Measurements from ENCODE around the gene STAP2.
"Not testable (repeated sequence)": the region's sequence is repeated elsewhere in the genome, so short reads cannot be mapped to it uniquely, and the experiment has no call there.

STAP2 gene

DNA sequence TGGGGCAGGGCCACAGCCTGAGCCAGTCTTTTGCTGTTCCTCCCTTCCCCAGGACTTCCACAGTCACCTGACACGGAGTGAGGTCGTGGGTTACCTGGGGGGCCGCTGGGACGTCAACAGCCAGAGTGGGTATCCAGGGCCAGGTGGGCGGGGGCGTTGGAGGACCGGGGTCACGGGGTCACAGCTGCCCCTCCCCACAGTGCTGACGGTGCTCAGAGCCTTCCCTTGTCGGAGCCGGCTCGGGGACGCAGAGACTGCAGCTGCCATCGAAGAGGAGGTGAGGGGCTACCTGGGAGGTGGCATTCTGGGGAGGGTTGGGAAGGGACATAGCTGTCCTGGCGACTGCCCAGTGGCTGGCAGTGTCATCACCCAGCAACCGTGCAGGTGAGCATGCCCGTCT lies 16.3 kb upstream of the STAP2 start:
- H3K4me1 ChIP-seq (ENCODE audit: control insufficient read depth in 1 of 2, insufficient read depth in 2 of 2, low read length in 2 of 2): no peaks in the 10 kb centered on the region
- no peak overlapping the region for H3K4me3 ChIP-seq (ENCODE audit: low read depth in 1 of 2, low read length in 2 of 2)
- no peaks in the 10 kb centered on the region for H3K9me3 ChIP-seq (ENCODE audit: control insufficient read depth in 1 of 2, low read length in 2 of 2)
- no peak overlapping the region for H3K9ac ChIP-seq (ENCODE audit: low read depth in 1 of 2, low read length in 2 of 2)
- no peak overlapping the region for H3K27ac ChIP-seq (ENCODE audit: low read depth, low read length)
- peaks cover 7 to 24% of the 10 kb centered on the region in 2 donors for H3K36me3 ChIP-seq (ENCODE audit: control insufficient read depth in 1 of 2, insufficient read depth in 2 of 2, low read length in 2 of 2)
- H3K27me3 ChIP-seq (ENCODE audit: control insufficient read depth in 1 of 2, insufficient read depth in 2 of 2, low read length in 2 of 2): no peaks in the 10 kb centered on the region

DNA sequence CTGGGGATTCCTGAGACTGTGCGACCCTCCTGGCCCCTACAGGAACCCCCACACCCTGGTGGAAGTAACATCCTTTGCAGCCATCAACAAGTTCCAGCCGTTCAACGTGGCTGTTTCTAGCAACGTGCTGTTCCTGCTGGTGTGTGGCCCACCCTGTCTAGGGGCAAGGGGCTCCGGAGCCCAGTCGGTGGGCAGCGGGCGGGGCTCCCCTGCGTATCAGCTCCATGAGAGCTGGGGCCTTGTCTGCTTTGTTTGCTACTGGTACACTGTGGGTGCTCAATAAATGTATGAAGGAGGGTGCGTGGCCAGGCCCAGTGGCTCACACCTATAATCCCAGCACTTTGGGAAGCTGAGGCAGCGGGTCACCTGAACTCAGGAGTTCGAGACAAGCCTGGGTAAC lies 15.7 kb upstream of the STAP2 start:
- H3K27ac ChIP-seq (ENCODE audit: low read depth, low read length): no peak overlapping the region
- no peak overlapping the region for H3K4me3 ChIP-seq (ENCODE audit: low read depth in 1 of 2, low read length in 2 of 2)
- no peak overlapping the region for H3K9ac ChIP-seq (ENCODE audit: low read depth in 1 of 2, low read length in 2 of 2)
- H3K27me3 ChIP-seq (ENCODE audit: control insufficient read depth in 1 of 2, insufficient read depth in 2 of 2, low read length in 2 of 2): no peaks in the 10 kb centered on the region
- no peaks in the 10 kb centered on the region for H3K9me3 ChIP-seq (ENCODE audit: control insufficient read depth in 1 of 2, low read length in 2 of 2)
- peaks cover 3 to 21% of the 10 kb centered on the region in 2 donors for H3K36me3 ChIP-seq (ENCODE audit: control insufficient read depth in 1 of 2, insufficient read depth in 2 of 2, low read length in 2 of 2)
- H3K4me1 ChIP-seq (ENCODE audit: control insufficient read depth in 1 of 2, insufficient read depth in 2 of 2, low read length in 2 of 2): no peaks in the 10 kb centered on the region

DNA sequence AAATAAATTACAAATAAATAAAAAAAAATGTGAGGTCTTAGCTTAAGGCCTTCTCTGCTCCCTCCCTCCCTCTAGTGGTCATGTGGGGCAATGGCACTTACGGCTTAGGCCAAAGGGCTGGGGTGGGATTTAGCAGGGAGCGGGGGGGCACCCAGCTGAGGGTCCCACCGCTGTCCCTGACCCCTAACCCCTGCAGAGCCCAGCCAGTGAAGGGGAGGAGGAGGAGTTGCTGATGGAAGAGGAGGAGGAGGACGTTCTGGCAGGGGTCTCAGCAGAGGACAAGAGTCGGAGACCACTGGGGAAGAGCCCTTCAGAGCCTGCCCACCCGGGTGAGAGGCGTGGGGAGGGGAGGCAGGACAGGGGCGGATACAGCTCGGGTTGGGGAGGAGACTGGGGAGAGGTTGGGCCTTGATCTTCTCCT lies 14.1 kb upstream of the STAP2 start:
- H3K4me1 ChIP-seq (ENCODE audit: control insufficient read depth in 1 of 2, insufficient read depth in 2 of 2, low read length in 2 of 2): no peaks in the 10 kb centered on the region
- H3K27ac ChIP-seq (ENCODE audit: low read depth, low read length): no peak overlapping the region
- H3K9me3 ChIP-seq (ENCODE audit: control insufficient read depth in 1 of 2, low read length in 2 of 2): no peaks in the 10 kb centered on the region
- no peak overlapping the region for H3K9ac ChIP-seq (ENCODE audit: low read depth in 1 of 2, low read length in 2 of 2)
- H3K4me3 ChIP-seq (ENCODE audit: low read depth in 1 of 2, low read length in 2 of 2): no peak overlapping the region
- H3K27me3 ChIP-seq (ENCODE audit: control insufficient read depth in 1 of 2, insufficient read depth in 2 of 2, low read length in 2 of 2): no peaks in the 10 kb centered on the region
- peaks cover 0 to 7% of the 10 kb centered on the region in 2 donors for H3K36me3 ChIP-seq (ENCODE audit: control insufficient read depth in 1 of 2, insufficient read depth in 2 of 2, low read length in 2 of 2)

DNA sequence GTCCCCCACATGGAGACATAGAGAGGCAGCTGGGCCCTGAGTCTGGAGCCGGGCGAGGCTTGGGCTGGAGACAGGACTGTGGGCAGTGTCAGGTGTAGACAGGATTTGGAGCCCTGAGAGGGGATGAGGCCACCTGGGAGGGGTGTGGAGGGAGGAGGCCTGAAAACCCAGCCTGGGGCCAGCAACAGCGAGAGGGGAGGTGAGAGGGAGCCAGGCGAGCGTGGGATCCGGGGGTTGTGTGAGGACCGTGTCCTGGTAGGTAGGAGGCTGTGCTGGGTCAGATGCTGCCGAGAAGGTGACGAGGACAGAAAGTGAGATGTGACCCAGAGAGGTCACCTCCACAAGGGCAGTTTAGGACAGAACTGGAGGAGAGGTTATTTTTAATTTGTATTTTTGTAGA lies 12.1 kb upstream of the STAP2 start:
- Histone ChIP-seq H3K9ac (ENCODE audit: low read depth in 1 of 2, low read length in 2 of 2) (no peak overlapping the region), H3K27ac (ENCODE audit: low read depth, low read length) (no peak overlapping the region), H3K36me3 (ENCODE audit: control insufficient read depth in 1 of 2, insufficient read depth in 2 of 2, low read length in 2 of 2) (peaks cover 0 to 13% of the 10 kb centered on the region in 2 donors), H3K9me3 (ENCODE audit: control insufficient read depth in 1 of 2, low read length in 2 of 2) (no peaks in the 10 kb centered on the region), H3K4me3 (ENCODE audit: low read depth in 1 of 2, low read length in 2 of 2) (no peak overlapping the region), H3K27me3 (ENCODE audit: control insufficient read depth in 1 of 2, insufficient read depth in 2 of 2, low read length in 2 of 2) (no peaks in the 10 kb centered on the region), H3K4me1 (ENCODE audit: control insufficient read depth in 1 of 2, insufficient read depth in 2 of 2, low read length in 2 of 2) (no peaks in the 10 kb centered on the region)

DNA sequence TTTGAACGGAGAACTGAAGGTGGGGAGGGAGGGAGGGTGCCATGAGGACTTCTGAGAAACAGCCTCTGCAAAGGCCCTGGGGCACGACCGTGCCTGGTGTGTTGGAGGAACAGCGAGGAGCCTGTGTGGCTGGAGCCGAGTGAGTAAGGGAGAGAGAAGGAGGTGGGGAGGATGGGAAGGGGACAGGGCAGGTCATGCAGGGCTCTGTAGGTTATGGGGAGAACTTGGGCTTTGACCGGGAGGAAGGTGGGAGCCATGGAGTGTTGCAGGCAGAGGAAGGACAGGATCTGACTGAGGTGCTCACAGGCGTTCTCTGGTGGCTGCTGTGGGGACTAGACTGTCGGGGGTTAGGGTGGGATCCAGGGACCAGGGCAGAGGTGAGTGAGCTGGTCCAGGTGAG lies 11.5 kb upstream of the STAP2 start:
- Histone ChIP-seq H3K27ac (ENCODE audit: low read depth, low read length) (no peak overlapping the region), H3K9me3 (ENCODE audit: control insufficient read depth in 1 of 2, low read length in 2 of 2) (no peaks in the 10 kb centered on the region), H3K4me3 (ENCODE audit: low read depth in 1 of 2, low read length in 2 of 2) (no peak overlapping the region), H3K27me3 (ENCODE audit: control insufficient read depth in 1 of 2, insufficient read depth in 2 of 2, low read length in 2 of 2) (no peaks in the 10 kb centered on the region), H3K9ac (ENCODE audit: low read depth in 1 of 2, low read length in 2 of 2) (no peak overlapping the region), H3K36me3 (ENCODE audit: control insufficient read depth in 1 of 2, insufficient read depth in 2 of 2, low read length in 2 of 2) (peaks cover 0 to 14% of the 10 kb centered on the region in 2 donors), H3K4me1 (ENCODE audit: control insufficient read depth in 1 of 2, insufficient read depth in 2 of 2, low read length in 2 of 2) (peaks cover 0 to 3% of the 10 kb centered on the region in 2 donors)

DNA sequence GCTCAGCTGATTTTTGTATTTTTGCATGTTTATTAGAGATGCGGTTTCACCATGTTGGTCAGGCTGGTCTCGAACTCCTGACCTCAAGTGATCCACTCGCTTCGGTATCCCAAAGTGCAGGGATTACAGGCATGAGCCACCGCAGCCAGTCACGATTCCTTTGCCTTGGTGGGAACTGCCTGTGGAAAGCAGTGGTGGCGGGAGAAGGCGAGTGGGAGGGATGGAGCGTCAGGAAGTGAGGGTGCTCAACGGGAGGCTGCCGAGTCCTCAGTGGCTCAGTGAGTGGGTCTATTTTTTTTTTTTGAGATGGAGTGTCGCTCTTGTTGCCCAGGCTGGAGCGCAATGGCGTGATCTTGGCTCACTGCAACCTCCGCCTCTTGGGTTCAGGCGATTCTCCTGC lies 10.6 kb upstream of the STAP2 start:
- peaks cover 0 to 14% of the 10 kb centered on the region in 2 donors for H3K36me3 ChIP-seq (ENCODE audit: control insufficient read depth in 1 of 2, insufficient read depth in 2 of 2, low read length in 2 of 2)
- not testable (repeated sequence) for H3K4me3 ChIP-seq (ENCODE audit: low read depth in 1 of 2, low read length in 2 of 2); H3K27me3 ChIP-seq (ENCODE audit: control insufficient read depth in 1 of 2, insufficient read depth in 2 of 2, low read length in 2 of 2); H3K27ac ChIP-seq (ENCODE audit: low read depth, low read length); H3K9ac ChIP-seq (ENCODE audit: low read depth in 1 of 2, low read length in 2 of 2); H3K4me1 ChIP-seq (ENCODE audit: control insufficient read depth in 1 of 2, insufficient read depth in 2 of 2, low read length in 2 of 2); H3K9me3 ChIP-seq (ENCODE audit: control insufficient read depth in 1 of 2, low read length in 2 of 2)

DNA sequence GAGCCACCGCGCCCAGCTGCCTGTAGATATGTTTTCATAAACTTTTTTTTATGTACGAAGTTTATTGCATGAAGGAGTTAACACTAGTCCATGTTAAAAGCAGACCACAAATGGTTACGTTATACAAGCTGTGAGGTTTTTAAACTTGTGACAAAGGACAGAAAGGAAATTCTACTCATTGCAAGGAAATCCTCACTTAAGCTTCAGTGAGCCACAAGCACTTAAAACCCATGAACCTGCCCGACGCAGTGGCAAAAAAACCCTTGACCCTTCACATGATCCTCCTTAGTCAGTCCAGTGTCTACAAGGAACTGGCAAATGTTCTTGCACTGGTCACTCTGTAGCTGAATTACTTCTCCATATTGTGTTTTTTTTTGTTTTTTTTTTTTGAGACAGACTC lies 8.9 kb upstream of the STAP2 start:
- Histone ChIP-seq H3K4me1 (ENCODE audit: control insufficient read depth in 1 of 2, insufficient read depth in 2 of 2, low read length in 2 of 2) (peaks cover 6 to 10% of the 10 kb centered on the region in 2 donors), H3K27ac (ENCODE audit: low read depth, low read length) (no peak overlapping the region), H3K36me3 (ENCODE audit: control insufficient read depth in 1 of 2, insufficient read depth in 2 of 2, low read length in 2 of 2) (peaks cover 0 to 14% of the 10 kb centered on the region in 2 donors)

DNA sequence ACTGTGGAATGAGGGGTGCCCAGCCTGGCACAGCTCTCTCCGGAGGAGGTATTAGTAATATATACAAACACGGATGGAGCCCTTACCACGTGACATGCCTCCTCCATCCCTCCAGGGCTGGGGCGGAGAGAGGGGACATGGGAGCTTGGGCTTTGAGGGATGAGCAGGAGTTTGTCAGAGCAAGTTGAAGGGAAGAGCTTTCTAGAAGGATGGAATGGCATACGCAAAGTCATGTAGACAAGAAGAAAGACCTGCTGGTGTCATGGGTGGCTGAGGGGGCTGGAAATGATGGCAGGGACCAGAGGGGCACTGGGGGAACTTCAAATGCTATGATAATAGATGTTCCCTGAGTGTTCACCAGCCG lies 7.4 kb upstream of the STAP2 start:
- Histone ChIP-seq H3K36me3 (ENCODE audit: control insufficient read depth in 1 of 2, insufficient read depth in 2 of 2, low read length in 2 of 2) (peaks cover 0 to 11% of the 10 kb centered on the region in 2 donors), H3K4me1 (ENCODE audit: control insufficient read depth in 1 of 2, insufficient read depth in 2 of 2, low read length in 2 of 2) (peaks cover 14 to 23% of the 10 kb centered on the region in 2 donors), H3K27me3 (ENCODE audit: control insufficient read depth in 1 of 2, insufficient read depth in 2 of 2, low read length in 2 of 2) (no peaks in the 10 kb centered on the region), H3K9me3 (ENCODE audit: control insufficient read depth in 1 of 2, low read length in 2 of 2) (no peaks in the 10 kb centered on the region), H3K9ac (ENCODE audit: low read depth in 1 of 2, low read length in 2 of 2) (no peak overlapping the region), H3K4me3 (ENCODE audit: low read depth in 1 of 2, low read length in 2 of 2) (no peak overlapping the region), H3K27ac (ENCODE audit: low read depth, low read length) (no peak overlapping the region)

More for the DNA sequence above, 8.9 kb upstream of the STAP2 start:
- Histone ChIP-seq H3K9me3 (ENCODE audit: control insufficient read depth in 1 of 2, low read length in 2 of 2) (no peaks in the 10 kb centered on the region), H3K27me3 (ENCODE audit: control insufficient read depth in 1 of 2, insufficient read depth in 2 of 2, low read length in 2 of 2) (no peaks in the 10 kb centered on the region), H3K4me3 (ENCODE audit: low read depth in 1 of 2, low read length in 2 of 2) (no peak overlapping the region), H3K9ac (ENCODE audit: low read depth in 1 of 2, low read length in 2 of 2) (no peak overlapping the region)

DNA sequence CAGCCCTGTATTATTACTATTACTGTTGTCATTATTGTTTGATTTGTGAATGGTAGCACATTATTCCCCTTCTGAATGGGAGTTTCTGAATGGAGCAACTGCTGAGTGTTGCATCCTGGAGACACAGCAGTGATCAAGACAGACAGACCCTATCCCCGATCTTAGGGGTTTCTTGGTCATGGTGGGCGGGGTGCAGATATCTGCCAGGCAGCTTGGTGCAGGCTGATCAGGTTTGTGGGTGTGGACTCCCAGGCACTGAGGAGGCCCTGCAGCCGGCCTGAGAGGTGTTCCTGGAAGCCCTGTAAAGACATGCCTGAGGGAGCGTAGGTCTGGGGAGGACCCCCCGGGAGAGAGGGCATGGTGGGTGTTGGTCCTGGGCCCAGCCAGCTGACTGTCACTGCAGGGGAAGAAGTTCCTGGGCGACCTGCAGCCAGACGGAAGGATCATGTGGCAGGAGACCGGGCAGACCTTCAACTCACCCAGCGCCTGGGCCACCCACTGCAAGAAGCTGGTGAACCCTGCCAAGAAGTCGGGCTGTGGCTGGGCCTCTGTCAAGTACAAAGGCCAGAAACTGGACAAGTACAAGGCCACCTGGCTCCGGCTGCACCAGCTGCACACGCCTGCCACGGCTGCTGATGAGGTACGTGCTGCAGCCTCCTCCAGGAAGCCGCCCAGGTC lies 6.9 kb upstream of the STAP2 start:
- peaks cover 0 to 11% of the 10 kb centered on the region in 2 donors for H3K36me3 ChIP-seq (ENCODE audit: control insufficient read depth in 1 of 2, insufficient read depth in 2 of 2, low read length in 2 of 2)
- no peak overlapping the region for H3K4me3 ChIP-seq (ENCODE audit: low read depth in 1 of 2, low read length in 2 of 2)
- H3K27ac ChIP-seq (ENCODE audit: low read depth, low read length): no peak overlapping the region
- no peaks in the 10 kb centered on the region for H3K27me3 ChIP-seq (ENCODE audit: control insufficient read depth in 1 of 2, insufficient read depth in 2 of 2, low read length in 2 of 2)
- H3K4me1 ChIP-seq (ENCODE audit: control insufficient read depth in 1 of 2, insufficient read depth in 2 of 2, low read length in 2 of 2): peaks cover 18 to 28% of the 10 kb centered on the region in 2 donors
- H3K9me3 ChIP-seq (ENCODE audit: control insufficient read depth in 1 of 2, low read length in 2 of 2): no peaks in the 10 kb centered on the region
- no peak overlapping the region for H3K9ac ChIP-seq (ENCODE audit: low read depth in 1 of 2, low read length in 2 of 2)

DNA sequence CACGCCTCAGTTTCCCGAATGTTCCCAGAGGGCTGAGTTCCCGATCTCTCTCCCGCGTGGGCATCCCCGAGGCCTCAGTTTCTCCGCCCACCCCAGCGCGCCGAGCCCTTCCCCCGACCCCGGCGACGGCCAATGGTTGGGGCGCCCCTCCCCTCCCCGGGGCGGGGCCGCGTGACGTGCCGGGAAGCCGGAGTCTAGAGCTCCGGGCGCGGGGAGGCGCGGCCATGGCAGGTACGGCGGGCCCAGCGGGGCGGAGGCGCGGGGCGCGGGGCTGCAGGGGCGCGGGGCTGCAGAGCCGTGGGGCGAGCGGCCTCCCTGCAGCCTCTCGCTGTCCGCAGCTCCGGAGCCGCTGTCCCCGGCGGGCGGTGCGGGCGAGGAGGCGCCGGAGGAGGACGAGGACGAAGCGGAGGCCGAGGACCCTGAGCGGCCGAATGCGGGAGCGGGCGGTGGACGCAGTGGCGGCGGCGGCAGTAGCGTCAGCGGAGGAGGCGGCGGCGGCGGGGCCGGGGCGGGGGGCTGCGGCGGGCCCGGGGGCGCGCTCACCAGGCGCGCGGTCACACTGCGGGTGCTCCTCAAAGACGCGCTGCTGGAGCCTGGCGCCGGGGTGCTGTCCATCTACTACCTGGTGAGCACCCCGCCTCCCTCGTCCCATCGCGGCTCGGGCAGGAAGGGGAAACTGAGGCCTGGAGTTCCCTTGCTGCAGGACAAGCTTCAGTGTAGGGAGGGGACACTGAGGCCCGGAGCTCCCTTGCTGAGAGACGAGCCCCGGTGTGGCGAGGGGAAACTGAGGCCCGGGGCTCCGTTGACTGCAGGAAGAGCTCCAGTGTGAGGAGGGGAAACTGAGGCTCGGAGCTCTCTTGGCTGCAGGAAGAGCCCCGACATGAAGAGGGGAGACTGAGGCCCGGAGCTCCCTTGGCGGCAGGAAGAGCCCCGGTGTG lies 5.0 kb upstream of the STAP2 start, which contains the start of gene MPND:
Gene MPND, plus strand, starts transcription at position 193 of the 938 bp plus-strand sequence. Its CDS starts 32 bp downstream, at position 225.
- H3K9me3 ChIP-seq (ENCODE audit: control insufficient read depth in 1 of 2, low read length in 2 of 2): no peaks in the 10 kb centered on the region
- peaks cover 0 to 7% of the 10 kb centered on the region in 2 donors for H3K36me3 ChIP-seq (ENCODE audit: control insufficient read depth in 1 of 2, insufficient read depth in 2 of 2, low read length in 2 of 2)
- peak within 1 kb of the TSS; percentile 84 to 87 for H3K4me3 ChIP-seq (ENCODE audit: low read depth in 1 of 2, low read length in 2 of 2)
- no peaks in the 10 kb centered on the region for H3K27me3 ChIP-seq (ENCODE audit: control insufficient read depth in 1 of 2, insufficient read depth in 2 of 2, low read length in 2 of 2)
- H3K9ac ChIP-seq (ENCODE audit: low read depth in 1 of 2, low read length in 2 of 2): peak within 1 kb of the TSS; percentile 70 to 89
- H3K4me1 ChIP-seq (ENCODE audit: control insufficient read depth in 1 of 2, insufficient read depth in 2 of 2, low read length in 2 of 2): peaks cover 18 to 34% of the 10 kb centered on the region in 2 donors
- peak within 1 kb of the TSS; percentile 97 for H3K27ac ChIP-seq (ENCODE audit: low read depth, low read length)

Measured in duodenal mucosa (tissue), 2 donors.